COR-L47 (cell line): ENCODE results near the gene ZNF385C.

ENCODE experiments used
- DNase-seq: peaks from one replicate; lab custom pipeline; 2025; lab: John Stamatoyannopoulos, UW

The ZNF385C gene

GRCh38 chr17:42077755-42078154 is 20.5 kb downstream of the ZNF385C start:
- no peak for DNase-seq

- no peak for DNase-seq
These were observed 21.3 kb downstream of the ZNF385C start for GRCh38 chr17:42076797-42077559.

- no peak for DNase-seq
These were observed 22.5 kb downstream of the ZNF385C start for GRCh38 chr17:42075789-42076188.

GRCh38 chr17:42072323-42073187 is 25.7 kb downstream of the ZNF385C start:
- DNase-seq, result no peak

- no peak for DNase-seq
These were observed 26.5 kb downstream of the ZNF385C start for GRCh38 chr17:42071810-42072209.

- DNase-seq, result no peak
These were observed 29.3 kb downstream of the ZNF385C start for GRCh38 chr17:42068979-42069378.

GRCh38 chr17:42067371-42068091 is 30.7 kb downstream of the ZNF385C start:
- peak; percentile 5 for DNase-seq

GRCh38 chr17:42065201-42065600 is 33.1 kb downstream of the ZNF385C start:
- no peak for DNase-seq

GRCh38 chr17:42062681-42063080 is 35.6 kb downstream of the ZNF385C start:
- no peak for DNase-seq

GRCh38 chr17:42061646-42062487 is 36.4 kb downstream of the ZNF385C start:
- no peak for DNase-seq

- no peak for DNase-seq
These were observed 38.0 kb downstream of the ZNF385C start for GRCh38 chr17:42060231-42060630.

- no peak for DNase-seq
These were observed 38.5 kb downstream of the ZNF385C start for GRCh38 chr17:42059815-42060214.

GRCh38 chr17:42058063-42058462 is 40.2 kb downstream of the ZNF385C start:
- DNase-seq, result no peak

- no peak for DNase-seq
These were observed 41.6 kb downstream of the ZNF385C start for GRCh38 chr17:42056635-42057034.

GRCh38 chr17:42055496-42055895 is 42.8 kb downstream of the ZNF385C start:
- no peak for DNase-seq

- DNase-seq, result peak; percentile 46
These were observed 43.2 kb downstream of the ZNF385C start for GRCh38 chr17:42055027-42055426.

GRCh38 chr17:42053731-42054500 is 44.4 kb downstream of the ZNF385C start:
- no peak for DNase-seq

GRCh38 chr17:42052346-42052877 is 45.9 kb downstream of the ZNF385C start:
- DNase-seq, result no peak

GRCh38 chr17:42051645-42052044 is 46.6 kb downstream of the ZNF385C start:
- no peak for DNase-seq

- DNase-seq, result no peak
These were observed 47.3 kb downstream of the ZNF385C start for GRCh38 chr17:42051013-42051400.
